Adrenal gland (tissue), 12 donors: ENCODE data around the gene MAP3K20. TPM values are rescaled to one million over a fixed set of nuclear protein-coding genes. Genes with fewer than 3 reads are reported as not detected.

Experiments
- DNase-seq, 7 donors: peaks; one replicate each; pipeline ENCODE4 v3.0.0-alpha.2; 2019 to 2020
- H3K27ac ChIP-seq, 5 donors: fragments of 200-600 bp; sonication (generic) in 4 of 5; 1 replicate in 3 of 5; 2 replicates in 2 of 5; pipeline versions ENCODE4 v1.5.1 to v1.8.0; 2016 to 2020; ENCODE audit warnings: mild to moderate bottlenecking in 1 of 5
- H3K27me3 ChIP-seq: fragments of 200-600 bp; 2 replicates; pipeline ENCODE4 v1.8.0; 2021
- H3K36me3 ChIP-seq, 2 donors: fragments of 200-600 bp; replicated peaks in 1 of 2; 1 replicate in 1 of 2; 2 replicates in 1 of 2; pipeline versions ENCODE4 v1.5.1 to v1.8.0; 2018 to 2022
- H3K4me1 ChIP-seq, 2 donors: fragments of 200-600 bp; replicated peaks in 1 of 2; 1 replicate in 1 of 2; 2 replicates in 1 of 2; pipeline versions ENCODE4 v1.5.1 to v1.8.0; 2018 to 2021
- H3K4me3 ChIP-seq, 4 donors: fragments of 200-600 bp; sonication (generic) in 3 of 4; one replicate each; pipeline ENCODE4 v1.5.1; 2016 to 2018
- H3K9me3 ChIP-seq, 3 donors: fragments of 200-600 bp; sonication (generic) in 1 of 3; replicated peaks in 1 of 3; 1 replicate in 2 of 3; 2 replicates in 1 of 3; pipeline versions ENCODE4 v1.5.1 to v1.8.0; 2016 to 2021
- POLR2A ChIP-seq, 2 donors: fragments of 450-650 bp; IDR thresholded peaks; one replicate each; pipeline ENCODE4 v1.6.1; 2017; ENCODE audit warnings: antibody characterized with exemption in 2 of 2, mild to moderate bottlenecking in 2 of 2, moderate library complexity in 1 of 2
- WGBS, 4 donors: extraction: QIAGEN DNeasy Blood & Tissue Kit in 2 of 4; methylation state at CpG; one replicate each; pipeline versions ENCODE4 v1.1.5 to v1.1.7; 2013 to 2017; 5-methylcytosine and 5-hydroxymethylcytosine counted together
- intact Hi-C, 2 donors: fragments of 100-400 bp; cut with DNase I; formaldehyde crosslinking; loops; one replicate each; pipeline versions ENCODE4 v1.14.1 to v1.15.0; 2022 to 2023
- polyA plus RNA-seq, 3 donors: library from polyadenylated mRNA; stranded (reverse); fragments of 200-250 nt in 2 of 3; fragments of 350-450 nt in 1 of 3; fragmentation: Illumina TruSeq in 1 of 3; extraction: RNeasy Lipid Tissue Mini Kit (QIAGEN cat#74804) in 1 of 3; gene quantifications; one replicate each; pipeline ENCODE4 v1.2.3, GENCODE V29; 2013 to 2014
- total RNA-seq, 9 donors: library from RNA; depleted of rRNA in 4 of 9; stranded (reverse); fragments of >200 nt in 4 of 9; fragments of 120-200 nt in 1 of 9; fragmentation: NEBNext Ultra II Directional in 1 of 9; extraction: Animal tissue kit (Norgen Biotek cat#: 25700) in 1 of 9; gene quantifications; one replicate each; pipeline versions ENCODE4 v1.1.0 to v1.2.4, GENCODE V29; 2013 to 2023
- TF ChIP-seq, protein P1 (sequence below), 6 experiments: fragments of 450-650 bp in 4 of 6; fragments of 200-600 bp in 2 of 6; sonication (generic) in 1 of 6; IDR thresholded peaks; 1 replicate in 5 of 6; 2 replicates in 1 of 6; pipeline versions ENCODE4 v1.5.1 to v1.8.0; 2016 to 2021; ENCODE audit warnings: antibody characterized with exemption in 6 of 6, mild to moderate bottlenecking in 2 of 6, moderate library complexity in 1 of 6
- donor health status: healthy with polysubstance abuse.
- donor health status: Bipolar disorder and iron deficiency.
- donor health status: DM: yes; HTN: yes; CAD: no.
- donor health status: DM: no; HTN: no; CAD: no.
- donor health status: DM: no; HTN: no; CAD: no.
- donor health status: DM: yes; HTN: yes; CAD: no.

The MAP3K20 gene
- total and polyA plus RNA-seq, 12 donors = 8.1 to 54.2 (median 25.4) TPM

DNA sequence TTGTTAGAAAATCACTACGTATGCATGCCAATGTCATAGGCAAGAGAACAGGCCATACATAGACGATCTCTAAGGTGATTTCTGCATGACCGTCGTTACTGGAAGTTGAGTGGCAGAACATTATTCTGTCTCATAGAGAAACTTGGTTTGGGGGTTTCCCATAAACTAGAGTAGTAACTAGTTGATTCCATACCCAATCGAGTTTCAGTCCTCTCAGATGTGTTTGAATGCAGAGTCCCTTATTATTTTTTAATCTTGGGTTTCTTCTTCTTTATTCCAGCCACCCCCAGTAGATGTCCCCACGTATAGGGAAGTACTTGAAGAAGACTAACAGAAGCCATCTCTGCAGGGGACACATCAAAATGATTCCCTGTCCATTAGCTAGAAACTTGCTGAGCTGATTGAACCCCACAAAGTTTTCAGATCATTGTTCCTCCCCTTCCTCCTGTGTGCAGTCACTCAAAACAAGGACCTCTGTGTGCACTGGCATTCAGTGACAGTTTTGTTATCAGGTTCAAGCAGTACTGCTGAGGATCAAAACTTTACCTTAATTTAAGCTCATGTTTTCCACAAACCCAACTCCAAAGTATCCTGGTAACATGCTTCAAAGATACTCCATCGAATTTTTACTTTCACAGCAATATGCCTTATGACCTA, 210.6 kb downstream of the MAP3K20 start:
- intact Hi-C loops = no loop called here
- WGBS, 4 donors = 74 to 80% (median 75%) methylated on average over 7 of the region's 7 CpGs
- no peak overlapping the region for H3K4me3 ChIP-seq

DNA sequence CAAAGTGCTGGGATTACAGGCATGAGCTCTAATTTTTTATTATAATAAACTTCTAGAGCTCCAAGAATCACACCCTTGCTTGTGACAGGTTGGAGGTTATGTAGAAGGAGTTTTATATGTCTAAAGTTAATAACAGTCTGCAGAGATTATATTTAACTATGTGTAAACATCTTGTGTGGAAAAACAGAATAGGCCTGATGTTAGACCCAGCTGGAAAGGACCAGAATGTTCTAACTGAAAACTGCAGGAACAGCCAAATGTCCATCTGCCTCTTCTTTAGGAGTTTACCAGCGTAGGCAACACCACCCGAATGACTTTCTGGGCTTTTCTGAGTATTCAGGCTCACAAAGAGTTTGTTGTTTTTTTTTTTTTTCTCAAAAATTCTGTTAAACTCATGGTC, 211.9 kb downstream of the MAP3K20 start:
- intact Hi-C loops = no loop called here
- no peak overlapping the region for H3K4me3 ChIP-seq
- 75 to 96% (median 93%) methylated on average over 2 of the region's 2 CpGs for WGBS, 4 donors
- H3K27me3 ChIP-seq = no peaks in the 10 kb centered on the region
- TF ChIP-seq, protein P1, sequence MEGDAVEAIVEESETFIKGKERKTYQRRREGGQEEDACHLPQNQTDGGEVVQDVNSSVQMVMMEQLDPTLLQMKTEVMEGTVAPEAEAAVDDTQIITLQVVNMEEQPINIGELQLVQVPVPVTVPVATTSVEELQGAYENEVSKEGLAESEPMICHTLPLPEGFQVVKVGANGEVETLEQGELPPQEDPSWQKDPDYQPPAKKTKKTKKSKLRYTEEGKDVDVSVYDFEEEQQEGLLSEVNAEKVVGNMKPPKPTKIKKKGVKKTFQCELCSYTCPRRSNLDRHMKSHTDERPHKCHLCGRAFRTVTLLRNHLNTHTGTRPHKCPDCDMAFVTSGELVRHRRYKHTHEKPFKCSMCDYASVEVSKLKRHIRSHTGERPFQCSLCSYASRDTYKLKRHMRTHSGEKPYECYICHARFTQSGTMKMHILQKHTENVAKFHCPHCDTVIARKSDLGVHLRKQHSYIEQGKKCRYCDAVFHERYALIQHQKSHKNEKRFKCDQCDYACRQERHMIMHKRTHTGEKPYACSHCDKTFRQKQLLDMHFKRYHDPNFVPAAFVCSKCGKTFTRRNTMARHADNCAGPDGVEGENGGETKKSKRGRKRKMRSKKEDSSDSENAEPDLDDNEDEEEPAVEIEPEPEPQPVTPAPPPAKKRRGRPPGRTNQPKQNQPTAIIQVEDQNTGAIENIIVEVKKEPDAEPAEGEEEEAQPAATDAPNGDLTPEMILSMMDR (IDR thresholded peaks at IDR 0.05) = no peak
- no peak for TF ChIP-seq POLR2A (IDR thresholded peaks at IDR 0.05)
- H3K36me3 ChIP-seq = no peaks in the 10 kb centered on the region
- no peaks in the 10 kb centered on the region for H3K9me3 ChIP-seq
- no peak overlapping the region for H3K27ac ChIP-seq
- DNase-seq = no peak
- no peaks in the 10 kb centered on the region for H3K4me1 ChIP-seq

More for the DNA sequence above, 210.6 kb downstream of the MAP3K20 start:
- H3K27ac ChIP-seq = no peak overlapping the region
- no peak for DNase-seq
- no peaks in the 10 kb centered on the region for H3K9me3 ChIP-seq
- no peaks in the 10 kb centered on the region for H3K36me3 ChIP-seq
- H3K4me1 ChIP-seq = no peaks in the 10 kb centered on the region
- H3K27me3 ChIP-seq = no peaks in the 10 kb centered on the region
- no peak for TF ChIP-seq POLR2A (IDR thresholded peaks at IDR 0.05)
- TF ChIP-seq, protein P1 (IDR thresholded peaks at IDR 0.05) = no peak

DNA sequence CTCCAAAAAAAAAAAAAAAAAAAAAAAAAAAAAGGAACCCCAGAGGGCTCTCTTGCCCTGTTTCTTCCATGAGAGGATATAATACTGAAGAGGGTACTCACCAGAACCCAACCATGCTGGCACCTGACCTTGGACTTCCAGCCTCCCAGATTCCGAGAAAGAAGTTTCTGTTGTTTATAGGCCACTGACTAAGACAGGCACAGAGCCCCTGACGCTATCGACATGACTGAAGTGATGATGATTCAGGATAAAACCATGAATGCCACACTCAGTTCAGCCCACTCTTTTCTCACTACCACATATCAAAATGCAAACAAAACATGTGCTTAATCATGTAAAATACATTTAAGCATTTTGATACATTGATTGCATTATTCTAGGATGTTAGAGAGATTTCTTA, 212.9 kb downstream of the MAP3K20 start:
- TF ChIP-seq, protein P1 (IDR thresholded peaks at IDR 0.05) = no peak
- TF ChIP-seq POLR2A (IDR thresholded peaks at IDR 0.05) = no peak
- Histone ChIP-seq H3K27me3 (no peaks in the 10 kb centered on the region), H3K36me3 (no peaks in the 10 kb centered on the region), H3K9me3 (no peaks in the 10 kb centered on the region), H3K4me3 (no peak overlapping the region), H3K4me1 (no peaks in the 10 kb centered on the region), H3K27ac (no peak overlapping the region)
- 36 to 55% (median 46%) methylated on average over 3 of the region's 3 CpGs for WGBS, 4 donors
- intact Hi-C loops = no loop called here
- peak in 4 of 7 donors; percentile 8 to 50 (median 22) for DNase-seq

DNA sequence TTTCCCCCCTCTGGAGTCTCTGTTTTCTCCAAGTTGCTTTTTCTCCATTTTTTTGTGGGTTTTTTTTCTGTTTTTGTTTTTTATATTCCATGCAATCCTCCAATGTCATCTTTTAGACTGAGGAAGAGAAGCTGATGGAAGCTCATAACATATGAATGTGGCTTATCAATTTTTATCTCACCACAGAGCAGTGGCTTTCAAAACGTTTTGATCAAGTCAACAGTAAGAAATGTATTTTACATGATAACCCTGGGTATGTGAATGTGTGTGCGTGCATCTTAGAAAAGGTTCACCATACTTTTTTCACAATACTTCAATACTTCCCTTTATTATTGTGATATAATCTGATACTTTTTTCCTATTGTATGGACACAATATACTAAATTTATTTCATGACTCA, 214.4 kb downstream of the MAP3K20 start:
- no peaks in the 10 kb centered on the region for H3K27me3 ChIP-seq
- no peaks in the 10 kb centered on the region for H3K4me1 ChIP-seq
- WGBS, 4 donors = 51 to 66% (median 63%) methylated on average over 2 of the region's 2 CpGs
- H3K9me3 ChIP-seq = no peaks in the 10 kb centered on the region
- no peaks in the 10 kb centered on the region for H3K36me3 ChIP-seq
- H3K4me3 ChIP-seq = no peak overlapping the region
- intact Hi-C loops = no loop called here
- H3K27ac ChIP-seq = no peak overlapping the region
- no peak for TF ChIP-seq POLR2A (IDR thresholded peaks at IDR 0.05)
- TF ChIP-seq, protein P1 (IDR thresholded peaks at IDR 0.05) = no peak
- no peak for DNase-seq
